IPS-NIHi7 (cell line): ENCODE measurements around the gene TXNDC8.
"Not testable (repeated sequence)": the region's sequence is repeated elsewhere in the genome, so short reads cannot be mapped to it uniquely, and the experiment has no call there.

ENCODE experiments used
- DNase-seq: peaks from one replicate; pipeline ENCODE4 v3.0.0; 2012; ENCODE audit warnings: mixed read lengths; ENCODE audit errors: extremely low spot score

The TXNDC8 gene

GRCh38 chr9:110337727-110338126 lies at the start of gene TXNDC8:
TXNDC8 (minus strand) TSS chr9:110337863.
- DNase-seq = no peak

- no peak for DNase-seq
Measured at GRCh38 chr9:110383491-110383890, 45.8 kb upstream of the TXNDC8 start.

- no peak for DNase-seq
Measured at GRCh38 chr9:110382731-110383130, 45.1 kb upstream of the TXNDC8 start.

GRCh38 chr9:110371411-110372007 lies 33.8 kb upstream of the TXNDC8 start:
- DNase-seq = no peak

GRCh38 chr9:110370315-110370714 lies 32.7 kb upstream of the TXNDC8 start:
- DNase-seq = no peak

- no peak for DNase-seq
Measured at GRCh38 chr9:110364451-110364850, 26.8 kb upstream of the TXNDC8 start.

- not testable (repeated sequence) for DNase-seq
Measured at GRCh38 chr9:110358992-110359391, 21.3 kb upstream of the TXNDC8 start.

- DNase-seq = no peak
Measured at GRCh38 chr9:110357505-110357904, 19.8 kb upstream of the TXNDC8 start.

GRCh38 chr9:110356639-110357395 lies 19.2 kb upstream of the TXNDC8 start:
- no peak for DNase-seq

GRCh38 chr9:110355911-110356310 lies 18.2 kb upstream of the TXNDC8 start:
- DNase-seq = no peak

- DNase-seq = no peak
Measured at GRCh38 chr9:110351009-110351467, 13.4 kb upstream of the TXNDC8 start.

GRCh38 chr9:110346325-110346724 lies 8.7 kb upstream of the TXNDC8 start:
- DNase-seq = no peak

- no peak for DNase-seq
Measured at GRCh38 chr9:110344821-110345220, 7.2 kb upstream of the TXNDC8 start.

- DNase-seq = no peak
Measured at GRCh38 chr9:110343551-110343950, 5.9 kb upstream of the TXNDC8 start.

- DNase-seq = peak; percentile 33
Measured at GRCh38 chr9:110340306-110340705, 2.6 kb upstream of the TXNDC8 start.

- no peak for DNase-seq
Measured at GRCh38 chr9:110338143-110338542, 480 bp upstream of the TXNDC8 start.

GRCh38 chr9:110336363-110336762 lies 1.3 kb downstream of the TXNDC8 start:
- DNase-seq = no peak

GRCh38 chr9:110334871-110335270 lies 2.8 kb downstream of the TXNDC8 start:
- DNase-seq = no peak

- no peak for DNase-seq
Measured at GRCh38 chr9:110334183-110334582, 3.5 kb downstream of the TXNDC8 start.

- no peak for DNase-seq
Measured at GRCh38 chr9:110332766-110333165, 4.9 kb downstream of the TXNDC8 start.

- no peak for DNase-seq
Measured at GRCh38 chr9:110330484-110331105, 7.1 kb downstream of the TXNDC8 start.

GRCh38 chr9:110329639-110330230 lies 7.9 kb downstream of the TXNDC8 start:
- DNase-seq = no peak

GRCh38 chr9:110328763-110329162 lies 8.9 kb downstream of the TXNDC8 start:
- DNase-seq = no peak
